HG02884 (cell line): ENCODE data around the gene SH3TC1.

Experiments
- ATAC-seq: cut with Tn5 transposase; IDR thresholded peaks from one replicate; pipeline ENCODE4 v1.9.1; 2021; ENCODE audit warnings: mild to moderate bottlenecking, moderate library complexity; ENCODE audit not compliant: unreplicated experiment

Gene SH3TC1

GRCh38 chr4:8274066-8274652 lies 75.1 kb downstream of the SH3TC1 start:
- ATAC-seq, result no peak

GRCh38 chr4:8274765-8275547 lies 75.9 kb downstream of the SH3TC1 start:
- ATAC-seq, result no peak

DNA sequence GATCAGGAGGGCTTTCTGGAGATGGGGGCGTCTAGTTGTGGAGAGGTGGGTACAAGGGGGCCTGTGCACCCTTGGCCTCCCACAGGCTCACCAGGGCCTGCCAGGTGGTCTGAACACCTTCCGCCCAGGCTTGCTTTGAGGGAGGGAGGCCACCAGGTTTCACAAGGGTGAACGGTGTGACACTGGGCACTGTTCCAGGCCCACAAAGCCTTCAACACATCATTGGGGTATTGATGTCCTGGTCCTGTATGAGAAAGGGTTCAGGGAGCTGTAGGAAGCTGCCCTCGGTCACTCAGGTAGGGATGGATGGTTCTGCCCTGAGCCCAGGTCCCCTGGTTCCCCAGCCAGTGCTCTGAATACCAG lies 76.4 kb downstream of the SH3TC1 start:
- ATAC-seq, result no peak

- no peak for ATAC-seq
These were observed 77.5 kb downstream of the SH3TC1 start for GRCh38 chr4:8276358-8277240.

DNA sequence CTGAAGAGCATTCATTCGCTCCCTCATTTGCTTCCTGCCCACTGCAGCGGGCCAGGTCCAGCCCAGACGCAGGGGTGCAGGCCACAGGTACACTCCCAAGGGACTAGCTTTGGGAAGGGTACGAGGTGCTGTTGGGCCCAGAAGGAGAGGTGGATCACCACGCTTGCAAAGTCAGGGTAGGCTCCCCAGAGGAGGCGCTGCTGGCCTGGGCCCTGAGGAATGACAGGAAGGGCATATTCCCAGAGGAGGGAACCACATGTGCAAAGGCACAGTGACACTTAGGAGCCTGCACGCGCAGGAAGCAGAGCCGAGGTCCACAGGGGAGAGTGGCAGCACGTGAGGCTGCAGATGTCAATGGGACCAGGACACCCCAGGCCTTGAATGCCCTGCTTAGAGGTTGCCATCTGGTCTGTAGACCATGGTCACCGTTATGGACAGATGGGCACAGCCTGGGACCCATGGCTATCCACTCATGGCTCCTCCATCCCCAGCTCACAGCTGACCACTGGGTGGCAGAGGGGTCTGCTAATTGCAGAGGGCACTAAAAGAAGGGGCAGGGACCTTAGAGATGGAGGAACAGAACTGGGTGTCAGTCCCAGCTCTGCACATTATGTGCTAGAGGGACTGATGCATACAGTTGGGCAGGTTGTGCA lies 78.4 kb downstream of the SH3TC1 start:
- no peak for ATAC-seq

DNA sequence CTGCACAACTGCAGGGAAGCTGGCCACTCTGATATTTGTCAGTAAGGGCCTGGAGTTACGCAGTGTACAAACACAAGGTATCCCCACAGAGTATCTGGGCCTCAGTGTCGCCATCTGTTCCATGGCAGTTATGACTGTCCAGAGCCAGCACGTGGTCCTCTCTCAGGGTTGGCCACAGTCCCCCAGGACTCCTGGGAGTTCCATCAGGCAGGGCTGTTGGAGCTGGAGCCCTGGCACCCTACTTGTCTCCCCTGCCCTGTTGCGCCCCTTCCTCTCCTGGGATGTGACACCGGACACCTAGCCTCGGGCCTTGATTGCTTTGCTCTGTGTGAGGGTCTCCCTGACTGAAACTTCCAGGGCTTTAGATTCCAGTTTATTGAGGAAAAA lies 78.9 kb downstream of the SH3TC1 start:
- ATAC-seq, result no peak

DNA sequence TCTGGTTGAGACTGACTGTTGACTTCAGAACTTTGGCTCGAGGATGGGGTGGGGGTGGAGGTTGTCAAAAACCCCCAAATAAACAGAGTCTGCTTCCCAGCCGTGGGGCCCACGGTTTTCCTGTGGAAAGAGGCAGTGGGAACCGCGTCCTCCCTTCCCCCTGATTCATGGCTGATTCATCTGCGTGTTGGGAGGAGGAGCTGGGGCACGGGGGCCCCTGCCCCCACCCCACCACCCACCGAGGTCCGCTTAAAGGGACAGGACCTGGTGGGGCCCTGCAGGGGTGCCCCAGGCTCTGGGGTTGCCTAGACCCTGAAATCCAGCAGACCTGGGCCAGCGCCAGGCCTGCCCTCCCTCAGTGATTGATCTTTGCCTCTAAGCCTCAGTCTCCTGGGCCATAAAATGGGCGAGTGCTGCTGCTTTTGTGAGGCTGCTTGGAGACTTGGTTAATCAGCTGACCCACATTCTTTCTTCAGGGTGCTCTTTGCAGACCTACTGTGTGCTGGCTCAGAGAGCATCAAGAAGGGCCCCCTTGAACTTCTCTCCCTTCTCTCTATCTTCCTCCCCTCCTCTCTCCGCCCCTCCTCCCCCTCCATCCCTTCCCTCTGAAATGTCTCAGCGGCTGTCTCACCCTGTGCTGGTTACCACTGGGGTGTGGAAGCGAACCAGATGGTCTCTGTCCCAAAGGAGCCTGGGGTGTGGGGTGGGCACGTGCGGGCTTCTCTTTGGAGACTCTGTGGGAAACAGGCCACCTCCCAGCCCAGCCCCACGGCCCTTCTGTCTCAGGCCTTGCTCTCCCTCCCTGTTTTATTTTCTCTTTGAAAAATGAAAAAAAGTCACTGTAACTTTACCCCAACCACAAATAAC lies 79.6 kb downstream of the SH3TC1 start:
- ATAC-seq, result no peak

DNA sequence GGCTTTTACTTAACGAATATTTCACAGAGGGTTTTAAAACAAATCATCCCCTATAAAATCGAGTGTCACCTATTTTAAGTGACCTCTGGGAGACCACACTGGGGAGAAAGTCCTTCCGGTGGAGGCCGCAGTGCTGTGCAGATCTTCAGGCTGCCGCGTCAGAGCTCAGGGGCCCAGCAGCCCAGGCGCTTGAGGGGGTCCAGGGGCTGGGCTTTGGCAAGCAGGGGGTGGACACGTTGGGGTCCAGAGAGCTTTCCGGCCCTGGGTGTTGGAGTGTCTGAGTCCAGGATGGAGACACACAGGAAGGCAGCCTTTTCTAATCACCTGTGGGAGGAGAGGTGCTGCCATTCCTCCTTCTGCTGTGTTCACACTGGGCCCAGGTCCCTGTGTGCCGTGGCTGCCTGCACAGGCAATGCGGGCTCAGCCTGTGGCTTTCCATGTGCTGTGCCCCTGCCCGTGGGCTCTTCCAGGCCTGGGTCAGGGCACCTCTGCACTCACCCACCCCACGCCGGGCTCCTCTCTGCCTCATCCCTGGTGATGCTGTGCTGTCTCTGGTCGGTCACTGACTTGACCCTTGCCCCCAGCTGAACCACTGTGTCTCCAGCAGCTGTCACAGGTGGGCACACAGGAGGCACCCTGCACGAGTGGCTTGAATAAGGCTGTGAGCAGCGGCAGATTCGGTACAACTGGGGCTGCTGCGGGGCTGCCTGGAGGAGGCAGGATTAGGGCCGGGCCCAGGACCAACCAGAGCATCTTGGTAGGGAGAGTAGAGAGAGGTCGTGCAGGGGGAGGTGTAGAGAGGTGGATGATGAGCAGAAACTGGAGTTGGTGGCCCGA lies 80.4 kb downstream of the SH3TC1 start:
- no peak for ATAC-seq

GRCh38 chr4:8280158-8280875 lies 81.2 kb downstream of the SH3TC1 start:
- ATAC-seq, result no peak

GRCh38 chr4:8280876-8281440 lies 81.9 kb downstream of the SH3TC1 start:
- ATAC-seq, result no peak

DNA sequence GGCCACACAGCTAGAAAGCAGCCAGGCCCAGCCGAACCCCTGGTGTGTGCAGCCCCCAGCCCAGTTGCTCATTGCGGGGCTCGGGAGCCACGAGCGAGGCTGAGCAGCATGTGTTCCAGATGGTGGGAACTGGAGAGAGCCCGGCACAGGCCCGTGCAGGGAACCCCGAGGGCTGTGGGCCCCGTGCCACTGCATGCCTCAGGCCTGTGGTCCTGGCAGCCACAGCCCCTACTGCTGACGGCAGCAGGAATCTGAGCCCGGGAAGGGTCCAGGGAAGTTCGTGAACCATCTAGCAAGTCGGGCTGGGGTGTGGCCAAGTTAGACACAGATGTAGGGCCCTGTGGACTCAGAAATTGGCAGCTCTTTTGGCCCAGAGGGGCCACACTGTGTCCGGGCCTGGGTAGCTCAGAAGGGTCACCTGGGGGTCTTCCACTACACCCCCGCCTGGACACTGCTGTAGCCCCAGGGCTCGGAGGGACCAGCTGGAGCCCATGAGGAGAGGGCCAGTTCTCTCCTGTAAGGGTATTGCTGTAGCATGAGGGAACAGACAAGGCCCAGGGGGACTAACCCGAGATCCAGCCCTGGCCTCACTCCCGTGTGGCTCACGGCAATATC lies 82.5 kb downstream of the SH3TC1 start:
- no peak for ATAC-seq

- ATAC-seq, result no peak
These were observed 83.1 kb downstream of the SH3TC1 start for GRCh38 chr4:8282134-8282641.

DNA sequence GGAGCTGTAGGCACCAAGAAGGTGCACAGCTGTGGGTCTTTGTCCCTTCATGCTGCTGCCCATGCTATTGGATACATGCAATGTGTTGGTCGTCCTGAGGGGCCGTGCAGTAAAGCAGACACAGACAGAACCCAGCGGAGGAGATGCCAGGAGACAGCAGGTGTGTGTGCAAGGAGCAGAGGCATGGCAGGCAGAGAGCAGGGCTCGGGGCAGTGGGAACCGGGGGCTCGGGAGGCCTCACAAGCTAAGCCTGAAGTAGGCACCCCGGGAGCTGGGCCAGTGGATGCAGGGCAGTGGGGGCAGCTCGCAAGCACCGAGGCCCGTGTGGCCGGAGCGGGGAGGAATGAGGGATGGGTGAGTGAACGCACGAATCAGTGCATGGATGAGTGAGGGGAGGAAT lies 83.7 kb downstream of the SH3TC1 start:
- no peak for ATAC-seq

- no peak for ATAC-seq
These were observed 84.1 kb downstream of the SH3TC1 start for GRCh38 chr4:8283161-8283560.

- no peak for ATAC-seq
These were observed 84.6 kb downstream of the SH3TC1 start for GRCh38 chr4:8283631-8284121.

DNA sequence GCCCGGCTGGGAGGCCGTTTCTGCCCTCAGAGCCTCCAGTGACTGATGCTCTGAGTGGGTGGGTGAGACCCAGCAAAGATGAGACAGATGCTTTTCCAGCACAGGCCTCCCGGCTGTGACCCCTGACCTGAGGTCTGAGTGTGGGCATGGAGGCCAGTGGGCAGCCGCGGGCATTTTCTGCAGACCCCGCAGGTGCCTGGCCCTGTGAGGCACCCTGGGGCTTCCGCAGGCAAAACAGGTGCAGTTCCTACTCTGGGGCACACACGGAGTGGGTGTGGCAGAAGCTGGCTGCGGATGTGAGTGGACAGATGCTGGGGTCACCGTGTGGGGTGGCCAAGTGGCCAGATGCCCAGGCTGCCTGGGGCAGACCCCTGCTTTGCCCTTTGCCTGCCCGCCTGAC lies 85.3 kb downstream of the SH3TC1 start:
- ATAC-seq, result no peak

- no peak for ATAC-seq
These were observed 86.3 kb downstream of the SH3TC1 start for GRCh38 chr4:8285143-8285975.
